GM18858 (cell line): ENCODE measurements around the gene CHST8.
"Not testable (repeated sequence)": the region's sequence is repeated elsewhere in the genome, so short reads cannot be mapped to it uniquely, and the experiment has no call there.

Source experiments
- ATAC-seq: cut with Tn5 transposase; IDR thresholded peaks from one replicate; pipeline ENCODE4 v1.9.1; 2021; ENCODE audit not compliant: unreplicated experiment

Gene CHST8

DNA sequence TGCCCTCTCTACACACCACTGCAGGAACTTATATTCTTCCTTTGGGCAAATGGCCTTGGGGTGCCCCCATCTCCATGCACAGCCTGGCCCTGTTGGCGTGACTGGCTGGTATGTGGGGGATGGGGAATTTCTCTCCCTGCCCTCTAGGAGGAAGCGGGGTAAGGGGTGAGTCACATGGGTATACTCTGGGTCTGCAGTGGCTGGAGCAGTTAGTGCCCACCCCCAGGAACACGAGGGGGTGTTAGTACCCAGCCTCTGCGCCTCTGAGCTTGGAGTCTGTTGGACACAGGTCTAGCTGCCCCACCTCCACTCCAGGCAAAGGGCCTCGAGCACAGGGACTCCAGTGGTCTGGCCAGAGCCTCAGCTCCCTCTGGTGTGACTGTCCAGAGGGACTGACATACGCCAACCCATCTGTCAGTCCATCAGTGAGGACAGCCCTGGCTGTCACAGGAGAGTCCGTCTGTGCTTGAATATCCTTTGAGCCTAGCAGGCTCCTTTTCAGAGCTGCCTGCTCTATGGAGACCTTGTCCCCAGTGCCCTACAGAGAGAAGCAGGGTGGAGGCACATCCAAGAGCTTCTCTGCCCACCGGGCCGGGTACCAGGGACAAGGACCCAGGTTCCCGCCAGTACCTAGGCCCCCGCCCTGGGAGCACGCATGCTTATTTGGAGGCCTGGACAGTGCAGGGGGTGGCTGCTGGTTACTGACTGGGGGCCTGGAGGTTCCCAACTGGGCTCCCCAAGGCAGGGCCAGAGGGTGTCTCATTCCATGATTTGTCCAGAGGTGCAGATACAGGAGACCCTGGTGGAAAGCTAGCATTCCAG, 66.6 kb downstream of the CHST8 start:
- no peak for ATAC-seq

DNA sequence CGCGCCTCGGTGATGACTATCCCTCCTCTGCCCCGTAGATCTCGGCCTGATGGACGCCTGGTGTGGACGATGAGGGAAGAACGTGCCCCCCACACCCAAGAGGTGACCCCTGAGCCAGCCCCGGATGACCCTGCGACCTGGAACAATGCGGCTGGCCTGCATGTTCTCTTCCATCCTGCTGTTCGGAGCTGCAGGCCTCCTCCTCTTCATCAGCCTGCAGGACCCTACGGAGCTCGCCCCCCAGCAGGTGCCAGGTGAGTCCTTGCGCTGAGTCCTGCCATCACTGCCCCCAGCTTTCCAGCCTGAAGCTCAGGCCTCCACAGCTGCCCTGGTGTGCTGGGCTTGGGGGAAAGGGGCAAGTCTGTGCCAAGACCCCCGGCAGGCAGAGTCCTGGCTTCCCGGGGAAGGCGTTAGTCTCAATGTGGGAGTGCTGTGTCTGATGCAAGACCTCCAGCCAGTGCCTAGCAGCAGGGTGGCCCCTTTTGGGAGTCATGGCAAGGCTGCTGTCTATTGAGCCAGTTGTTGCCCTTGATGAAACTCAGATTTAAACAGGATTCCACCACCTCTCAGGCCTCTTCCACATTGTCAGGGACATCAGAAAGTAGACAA, 67.5 kb downstream of the CHST8 start:
- no peak for ATAC-seq

DNA sequence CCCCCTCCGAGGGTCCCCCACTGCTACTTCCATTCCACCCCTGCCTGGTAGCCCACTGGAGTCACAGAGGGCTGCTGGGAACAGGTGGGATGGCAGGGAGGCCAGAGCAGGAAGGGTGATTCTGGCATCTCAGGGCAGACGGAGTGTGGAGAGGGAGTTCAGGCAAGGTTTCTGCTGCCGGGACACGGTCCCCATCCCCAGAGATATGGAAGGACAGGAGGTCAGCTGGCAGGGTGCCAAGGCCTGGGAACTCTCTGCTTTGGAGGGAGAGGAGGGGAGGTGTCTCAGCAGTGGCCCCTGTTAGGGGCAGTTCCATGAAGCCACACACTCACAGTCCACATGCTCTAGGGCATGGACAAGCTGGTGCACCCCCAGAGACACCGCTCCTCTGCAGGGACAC, 68.1 kb downstream of the CHST8 start:
- no peak for ATAC-seq

DNA sequence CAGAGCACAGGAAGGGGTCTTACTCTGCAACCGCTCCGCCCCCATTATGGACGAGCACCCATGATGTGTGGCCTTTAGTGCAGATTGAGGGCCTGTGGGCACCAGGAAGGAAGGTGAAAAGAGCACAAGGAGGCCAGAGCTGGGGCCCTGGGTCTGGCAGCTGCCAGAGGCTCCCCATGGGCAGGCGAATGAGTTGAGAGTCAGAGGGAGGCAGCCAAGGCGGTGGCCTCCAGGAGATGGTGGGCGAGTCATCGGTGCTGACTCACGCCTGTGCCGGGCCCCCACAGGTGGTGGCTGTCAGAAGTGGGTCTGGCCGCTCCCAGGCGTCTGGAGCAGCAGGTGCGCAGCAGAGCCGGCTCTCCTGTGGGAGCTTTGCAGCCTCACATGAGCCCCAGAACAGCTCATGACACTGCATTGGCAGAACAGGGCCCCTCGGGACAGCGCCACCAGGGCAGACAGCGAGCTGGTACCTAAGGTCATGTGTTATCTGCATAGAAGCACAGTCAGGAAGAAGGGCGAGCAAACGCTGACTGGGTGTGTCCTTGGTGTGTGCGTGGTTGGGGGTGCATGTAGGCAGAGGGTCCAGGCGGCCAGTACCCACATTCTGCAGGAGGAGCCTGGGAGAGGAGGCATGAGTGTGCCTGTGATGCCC, 68.8 kb downstream of the CHST8 start:
- no peak for ATAC-seq

DNA sequence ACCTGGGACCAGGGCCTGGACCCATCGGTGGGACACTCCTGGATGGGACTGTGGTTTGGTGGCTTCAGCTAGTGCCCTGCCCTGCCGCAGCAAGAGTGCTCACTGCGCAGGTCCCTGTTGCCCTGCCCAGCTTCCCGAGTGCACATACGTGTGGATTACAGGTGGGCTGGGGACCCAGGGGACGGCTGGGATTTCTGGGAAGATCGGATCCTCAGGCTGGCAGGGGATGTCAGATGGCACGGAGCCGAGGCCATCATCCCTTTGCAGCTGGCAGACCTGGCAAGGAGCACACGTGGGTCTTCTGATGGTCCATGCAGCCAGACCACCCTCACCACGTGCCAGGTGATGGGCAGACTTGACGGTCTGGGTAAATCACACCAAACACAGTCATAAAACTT, 69.3 kb downstream of the CHST8 start:
- no peak for ATAC-seq

DNA sequence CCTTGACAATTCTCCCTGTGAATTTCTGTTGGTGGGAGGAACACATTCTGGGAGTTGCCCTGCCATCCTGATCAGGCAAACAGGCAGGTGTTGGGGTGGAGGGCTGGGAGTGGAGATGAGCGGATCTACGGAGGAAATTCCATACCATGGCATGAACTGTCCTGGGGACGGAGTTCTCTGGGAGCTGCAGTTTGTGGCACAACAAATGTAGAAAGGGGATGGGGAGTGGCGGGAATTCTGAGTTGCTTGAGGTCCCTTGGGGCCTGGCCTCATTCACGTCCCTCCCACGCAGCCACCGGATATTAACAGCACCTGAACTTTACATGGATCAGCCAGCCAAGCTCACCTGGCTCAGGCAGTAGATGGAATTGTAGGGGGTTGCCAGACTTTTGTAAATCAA, 70.0 kb downstream of the CHST8 start:
- ATAC-seq: no peak

DNA sequence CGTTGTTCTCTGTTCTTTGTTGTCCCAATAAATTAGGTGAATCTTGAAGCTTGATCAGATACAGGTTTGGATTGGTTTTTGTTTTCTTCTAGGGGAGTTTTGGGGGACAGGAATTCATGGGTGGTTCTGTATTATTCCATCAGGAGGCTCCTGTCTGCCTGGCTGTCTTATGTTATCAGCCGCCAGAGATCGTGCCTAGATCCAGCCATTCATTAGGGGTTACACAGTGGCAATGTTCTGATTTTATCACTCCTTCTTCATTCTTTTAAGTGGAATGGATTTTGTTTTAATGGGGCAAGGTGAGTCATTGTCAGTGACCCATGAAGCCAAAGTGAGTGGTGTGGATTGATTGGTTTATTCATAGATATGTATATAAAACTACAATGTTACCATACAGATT, 71.9 kb downstream of the CHST8 start:
- ATAC-seq: no peak

DNA sequence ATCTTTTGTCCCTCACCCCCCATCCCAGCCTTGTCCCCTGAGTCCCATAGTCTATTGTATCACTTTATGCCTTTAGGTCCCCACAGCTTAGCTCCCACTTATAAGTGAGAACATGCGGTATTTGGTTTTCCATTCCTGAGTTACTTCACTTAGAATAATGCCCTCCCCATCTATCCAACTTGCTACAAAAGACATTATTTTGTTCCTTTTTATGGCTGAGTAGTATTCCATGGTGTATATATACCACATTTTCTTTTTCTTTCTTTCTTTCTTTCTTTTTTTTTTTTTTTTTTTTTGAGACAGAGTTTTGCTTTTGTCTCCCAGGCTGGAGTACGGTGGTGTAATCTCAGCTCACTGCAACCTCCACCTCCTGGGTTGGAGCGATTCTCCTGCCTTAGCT, 73.8 kb downstream of the CHST8 start:
- ATAC-seq: not testable (repeated sequence)

DNA sequence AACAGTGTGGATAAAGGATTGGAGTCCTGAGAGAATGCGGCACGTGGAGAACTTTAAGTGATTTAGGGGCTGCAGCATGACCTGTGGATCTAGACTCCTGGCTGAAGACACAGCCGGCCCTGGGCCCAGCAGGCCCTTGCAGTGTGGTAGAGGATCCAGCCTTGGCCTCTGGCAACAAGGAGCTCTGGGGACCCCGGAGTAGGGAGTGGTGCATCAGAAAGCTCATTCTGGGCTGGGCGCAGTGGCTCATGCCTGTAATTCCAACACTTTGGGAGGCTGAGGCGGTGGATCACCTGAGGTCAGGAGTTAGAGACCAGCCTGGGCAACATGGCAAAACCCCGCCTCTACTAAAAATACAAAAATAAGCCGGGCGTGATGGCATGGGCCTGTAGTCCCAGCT, 76.0 kb downstream of the CHST8 start:
- no peak for ATAC-seq

DNA sequence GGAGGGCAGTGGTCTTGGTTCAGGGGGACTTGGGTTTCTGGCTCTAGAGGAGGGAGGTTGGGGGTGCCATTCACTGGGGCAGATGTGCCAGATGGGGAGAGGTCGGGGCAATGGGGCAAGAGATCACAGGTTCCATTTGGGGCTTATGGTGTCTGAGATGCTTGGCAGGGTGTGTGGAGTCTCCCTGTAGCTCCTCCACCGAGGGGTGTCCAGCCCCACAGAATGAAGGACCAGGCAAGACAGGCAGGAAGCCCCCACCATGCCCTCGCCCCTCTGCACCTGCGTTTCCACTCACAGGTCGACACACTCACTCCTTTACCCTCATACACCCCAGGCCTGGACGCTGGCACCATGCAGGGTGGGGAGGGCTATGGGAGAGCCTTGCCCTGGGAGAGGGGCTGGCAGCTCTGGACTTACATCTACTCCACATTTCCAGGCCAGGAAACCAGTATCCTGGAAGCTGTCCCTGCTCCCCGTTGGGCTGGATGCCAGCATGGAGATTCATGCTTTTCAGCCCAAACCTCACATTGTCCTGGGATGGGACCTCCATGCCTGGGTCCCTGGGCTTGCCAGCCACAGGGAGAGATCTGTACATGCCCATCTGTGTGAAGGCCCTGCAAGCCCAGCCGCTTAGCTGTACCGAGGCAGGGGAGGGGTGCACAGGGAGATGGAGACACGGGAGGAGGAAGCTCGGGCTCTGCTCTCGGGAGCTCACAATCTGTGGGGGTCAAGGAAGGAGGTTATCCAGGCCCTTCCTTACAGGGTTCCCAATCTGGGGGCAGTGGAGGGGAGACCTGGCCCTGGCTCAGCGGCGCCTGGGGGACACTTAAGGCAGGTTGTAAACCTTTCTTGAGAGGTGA, 77.1 kb downstream of the CHST8 start:
- no peak for ATAC-seq

DNA sequence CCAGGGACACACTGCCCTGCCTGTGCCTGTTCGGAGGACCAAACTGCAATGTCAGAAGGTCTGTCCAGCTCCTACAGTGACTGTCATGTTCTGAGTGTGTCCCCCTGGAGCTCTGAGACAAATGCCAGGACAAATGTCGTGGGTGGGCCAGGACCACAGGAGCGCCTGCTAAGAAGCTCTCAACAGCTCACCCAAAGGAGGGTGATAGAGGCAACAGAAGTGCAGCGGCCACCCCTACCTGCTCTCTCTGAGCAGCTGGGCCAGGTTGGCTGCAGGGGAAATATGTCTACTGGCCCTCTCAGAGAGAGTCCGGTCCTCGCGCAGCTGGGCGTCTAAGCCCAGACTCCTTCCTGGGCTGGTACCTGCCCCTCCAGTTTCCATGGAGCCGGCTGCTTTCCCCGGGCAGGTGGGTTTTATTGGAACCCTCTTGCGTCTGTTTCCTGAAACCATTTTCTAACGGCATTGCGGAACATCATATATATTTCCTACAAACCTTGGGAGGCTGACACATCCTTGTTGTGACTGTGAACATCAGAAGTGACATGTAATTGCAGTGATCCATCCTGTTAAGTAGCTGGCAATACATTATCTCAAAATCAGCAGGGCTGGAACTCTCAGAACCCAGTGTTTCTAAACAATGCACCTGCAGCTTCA, 78.1 kb downstream of the CHST8 start:
- ATAC-seq: no peak

DNA sequence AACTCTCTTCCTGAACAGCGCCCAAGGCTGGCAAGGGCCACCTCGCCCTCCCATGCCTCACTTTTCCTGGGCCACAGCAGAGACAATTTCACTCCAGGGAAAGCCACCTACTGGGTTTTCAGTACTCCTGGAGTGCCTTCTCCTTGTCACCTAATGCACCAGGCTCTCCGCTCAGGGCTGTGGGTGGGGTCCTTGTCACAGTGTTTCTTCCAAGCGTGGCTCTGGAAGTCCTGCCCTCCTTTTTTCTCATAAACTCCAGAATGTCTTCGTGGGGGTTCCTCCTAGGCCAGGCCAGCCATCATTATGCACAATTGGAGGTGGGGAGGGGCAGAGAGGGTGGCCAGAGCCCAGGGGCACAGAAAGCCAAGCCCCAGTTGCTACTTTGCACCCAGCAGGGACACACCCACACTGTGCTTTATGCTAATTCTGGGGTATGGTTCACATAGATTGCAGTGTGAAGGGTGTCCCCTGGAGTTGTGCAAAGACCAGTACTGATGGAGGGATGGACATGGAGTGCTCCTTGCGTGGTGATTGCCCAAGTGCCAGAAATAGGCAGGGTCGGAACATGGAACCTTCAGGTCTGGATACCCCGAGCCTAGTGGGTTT, 78.8 kb downstream of the CHST8 start:
- no peak for ATAC-seq

DNA sequence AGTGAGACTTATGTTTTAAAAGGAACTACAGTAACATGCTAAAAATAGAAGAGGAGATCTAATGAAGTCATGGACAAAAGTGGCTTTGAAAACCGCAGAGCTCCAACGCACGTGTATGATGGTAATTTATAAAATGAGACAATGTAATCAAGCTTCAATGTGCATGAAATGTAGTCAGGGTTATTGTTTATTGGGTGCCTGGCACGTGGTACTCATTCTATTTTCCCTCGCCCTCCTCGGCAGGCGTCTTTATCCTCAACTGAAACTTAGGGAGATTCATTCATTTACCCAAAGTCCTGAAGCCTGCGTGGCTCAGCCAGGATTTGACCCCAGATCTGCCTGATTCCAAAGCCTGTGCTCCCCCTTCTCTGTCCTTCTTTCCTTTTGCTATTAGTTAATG, 79.8 kb downstream of the CHST8 start:
- ATAC-seq: no peak

DNA sequence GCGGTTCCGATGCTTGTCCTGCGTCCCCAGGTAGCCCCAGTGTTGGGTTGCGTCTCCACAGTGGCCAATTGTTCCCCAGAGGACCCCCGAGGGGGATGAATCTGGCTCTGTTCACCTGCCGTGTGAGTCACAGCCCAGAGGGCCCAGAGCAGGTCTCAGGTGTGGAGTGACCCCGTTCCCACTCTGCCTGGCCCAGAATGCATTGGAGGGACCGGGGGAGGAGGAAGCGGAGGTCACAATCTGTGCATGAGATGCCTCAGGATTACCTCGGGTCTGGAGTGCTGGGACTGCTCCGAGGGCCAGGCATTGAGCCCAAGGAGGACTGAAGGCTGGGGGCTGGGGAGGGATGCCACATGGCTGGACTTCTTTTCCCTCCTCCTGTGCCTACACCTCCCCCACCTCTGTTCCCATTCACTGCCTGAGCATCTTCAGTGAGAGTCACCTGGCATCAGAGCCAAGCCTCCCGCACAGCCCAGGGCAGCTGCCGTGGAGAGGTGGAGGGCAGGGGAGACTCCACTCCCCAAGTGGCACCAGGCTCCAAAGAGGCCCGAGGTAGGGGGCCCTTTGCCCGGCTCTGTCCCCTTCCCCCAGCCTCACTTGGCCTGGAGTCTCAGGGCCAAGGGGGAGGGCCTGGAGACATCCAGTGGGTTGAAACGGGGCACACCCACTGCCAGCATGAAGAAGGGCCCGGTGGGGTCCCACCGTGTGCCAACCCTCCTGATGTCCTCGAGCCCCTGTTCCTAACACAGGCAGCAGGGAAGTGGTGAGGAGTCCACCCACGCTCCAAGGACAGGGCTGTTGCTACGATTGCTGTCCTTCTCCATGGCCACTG, 81.1 kb downstream of the CHST8 start:
- no peak for ATAC-seq

DNA sequence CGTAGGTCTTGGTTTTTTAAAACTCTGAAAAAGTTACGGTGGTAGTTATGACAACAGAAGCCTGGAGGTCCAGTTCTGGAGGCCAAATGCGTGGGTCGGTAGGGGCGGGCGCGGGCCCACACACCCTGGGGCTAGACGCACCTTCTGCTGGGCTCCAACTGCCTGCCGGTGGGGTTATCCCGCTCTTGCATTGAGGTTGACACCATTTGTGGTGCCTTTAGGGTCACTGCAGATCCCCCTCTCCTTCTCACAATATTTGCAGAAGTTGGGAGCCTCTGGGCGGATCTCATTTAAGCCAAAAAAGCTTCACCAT, 81.6 kb downstream of the CHST8 start:
- ATAC-seq: no peak

DNA sequence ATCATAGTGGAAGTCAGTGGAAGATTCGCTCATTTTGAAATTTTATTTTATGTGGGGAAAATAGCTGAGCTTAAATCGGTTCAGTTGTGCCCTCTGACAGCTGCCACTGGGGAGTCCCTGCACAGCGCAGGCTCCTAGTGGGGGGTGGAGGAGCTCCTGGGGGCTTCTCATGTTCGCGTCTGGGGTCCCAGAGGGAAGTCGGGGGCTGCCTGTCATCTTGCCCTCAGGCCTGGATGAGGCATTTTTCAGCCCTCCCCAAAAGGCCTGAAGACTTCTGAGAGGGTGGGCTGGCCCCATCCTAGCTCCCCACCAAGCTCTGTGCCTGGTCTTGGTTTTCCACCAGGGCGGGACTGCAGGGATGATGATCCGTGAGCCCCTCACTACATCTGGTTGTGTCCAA, 82.1 kb downstream of the CHST8 start:
- ATAC-seq: no peak

DNA sequence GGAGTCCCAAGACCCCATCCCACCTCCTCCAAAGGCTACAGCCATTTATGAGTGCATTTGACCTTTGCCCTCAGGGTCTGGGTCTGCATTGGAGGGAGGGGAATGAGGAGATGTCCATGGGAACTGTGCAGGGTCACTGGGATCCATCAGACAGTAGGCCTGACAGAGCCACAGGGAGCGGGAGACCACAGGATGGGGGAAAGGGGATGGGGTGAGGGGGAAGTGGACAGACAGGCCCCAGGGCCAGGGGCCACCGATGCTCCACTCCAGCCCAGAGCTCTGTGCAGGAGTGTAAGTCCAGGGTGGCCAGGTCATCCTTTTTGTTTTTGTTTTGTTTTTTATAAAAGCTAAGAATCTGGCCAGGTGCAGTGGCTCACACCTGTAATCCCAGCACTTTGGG, 82.5 kb downstream of the CHST8 start:
- ATAC-seq: no peak

DNA sequence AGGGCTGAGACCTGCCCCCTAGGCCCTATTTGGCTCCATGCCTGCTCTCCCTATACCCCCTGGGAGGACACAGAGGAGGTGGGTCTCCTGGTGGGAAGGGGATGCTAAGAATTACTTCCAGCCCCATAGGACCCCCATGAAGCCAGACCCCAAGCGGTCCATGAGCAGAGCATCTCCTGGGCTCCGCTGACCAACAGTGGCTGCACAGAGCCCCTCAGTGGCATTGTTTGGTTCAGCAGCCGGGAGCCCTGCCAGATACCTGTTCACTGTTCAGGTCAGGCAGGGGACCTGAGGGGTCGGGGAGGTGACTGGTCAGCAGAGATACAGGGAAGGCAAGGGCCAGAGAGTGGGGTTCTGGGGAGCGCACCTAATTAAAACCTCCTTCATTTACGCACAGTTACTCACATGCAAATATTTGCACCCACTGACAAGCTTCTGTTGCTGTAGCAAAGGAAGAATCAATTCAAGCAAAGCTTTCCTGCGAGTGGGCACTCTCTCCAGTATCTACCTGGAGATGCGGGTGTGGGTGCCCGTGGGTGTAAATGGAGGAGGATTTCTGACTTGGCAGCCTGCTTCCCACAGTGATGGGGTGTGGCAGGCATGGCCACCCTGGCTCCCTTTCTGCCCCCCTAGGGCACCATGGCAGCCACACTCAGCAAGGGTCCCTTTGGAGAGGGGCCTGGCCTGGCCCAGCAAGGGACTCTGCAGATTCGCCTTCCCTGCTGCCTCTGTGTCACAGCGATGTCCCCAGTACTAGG, 83.5 kb downstream of the CHST8 start:
- ATAC-seq: no peak

DNA sequence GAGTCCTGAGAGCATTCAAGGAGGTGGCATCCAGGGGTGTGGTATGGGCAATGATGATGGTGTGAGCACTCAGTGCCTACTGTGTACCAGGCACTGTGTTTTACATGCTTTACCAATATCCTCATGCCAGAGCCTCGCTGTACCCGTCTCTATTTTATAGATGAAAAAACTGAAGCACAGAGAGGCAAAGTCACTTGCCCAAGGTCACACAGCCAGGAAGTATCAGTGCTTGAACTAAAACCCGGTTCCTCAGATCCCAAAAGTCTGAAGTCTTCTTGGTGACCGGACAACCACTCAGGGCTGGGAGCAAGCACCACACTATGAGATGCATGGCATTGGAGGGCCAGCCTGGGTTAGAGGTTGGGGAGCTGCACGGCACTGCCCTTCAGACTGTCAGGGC, 84.1 kb downstream of the CHST8 start:
- ATAC-seq: no peak
